ENCODE measurements around the gene WWOX.

DNA sequence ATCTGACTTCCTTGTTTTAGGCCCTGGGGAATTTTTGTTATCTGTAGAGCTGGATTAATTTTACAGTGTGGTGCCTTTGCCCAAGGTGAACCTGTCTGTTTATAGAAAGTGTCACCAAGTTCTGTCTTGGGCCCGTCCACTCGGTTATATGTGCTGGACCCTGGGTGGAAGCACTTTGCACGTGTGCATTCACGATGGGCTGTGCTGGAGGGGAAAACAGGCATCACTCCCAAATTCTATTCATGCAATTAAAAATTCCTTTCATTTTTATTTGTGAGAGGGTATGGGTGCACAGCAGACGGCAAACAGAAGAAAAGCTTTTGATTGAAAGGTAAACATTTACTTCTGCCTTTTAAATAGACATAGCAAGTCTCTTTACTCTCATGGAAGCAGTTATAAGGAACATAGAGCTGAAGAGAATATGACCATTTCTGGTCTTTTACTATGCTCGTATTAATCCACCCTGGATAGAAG lies 101.2 kb downstream of the WWOX start:
- no peak for TF ChIP-seq PATZ1 (CRISPR knock-in tag; IDR thresholded peaks at IDR 0.05; ENCODE audit: borderline replicate concordance)
- no peak for TF ChIP-seq ZFP3 (CRISPR knock-in tag; IDR thresholded peaks at IDR 0.05)
- no peak for TF ChIP-seq CREB5 (CRISPR knock-in tag; IDR thresholded peaks at IDR 0.05; ENCODE audit: low read depth)
- TF ChIP-seq SNAI2 (CRISPR knock-in tag; IDR thresholded peaks at IDR 0.05), result no peak
- TF ChIP-seq GLIS3 (CRISPR knock-in tag; IDR thresholded peaks at IDR 0.05), result no peak
- TF ChIP-seq CSDC2 (CRISPR knock-in tag; IDR thresholded peaks at IDR 0.05), result no peak
- TF ChIP-seq ARNTL (CRISPR knock-in tag; IDR thresholded peaks at IDR 0.05; ENCODE audit: borderline replicate concordance, low read depth), result no peak
- no peak for TF ChIP-seq ESRRG (CRISPR knock-in tag; IDR thresholded peaks at IDR 0.05)
- TF ChIP-seq TOX (CRISPR knock-in tag; IDR thresholded peaks at IDR 0.05; ENCODE audit: borderline replicate concordance), result no peak
- no peak for TF ChIP-seq TCF4 (CRISPR knock-in tag; IDR thresholded peaks at IDR 0.05; ENCODE audit: borderline replicate concordance)

Measured in SK-N-SH treated with all-trans-retinoic acid at 6 μM for 48 hours (cell line).